Endothelial cell (in vitro differentiated cells): ENCODE data around the gene TLDC2. TPM values are rescaled to one million over a fixed set of nuclear protein-coding genes. Genes with fewer than 3 reads are reported as not detected.

Experiments used
- DNase-seq: peaks from one replicate; pipeline ENCODE4 v3.0.0; 2021; ENCODE audit warnings: low spot score
- H3K27ac Mint-ChIP-seq: one replicate; pipeline ENCODE4 v1.8.0; 2021; ENCODE audit warnings: mixed read lengths, inconsistent platforms; ENCODE audit not compliant: unreplicated experiment
- H3K27me3 Mint-ChIP-seq: one replicate; pipeline ENCODE4 v1.8.0; 2021; ENCODE audit warnings: mild to moderate bottlenecking, moderate library complexity, mixed read lengths, inconsistent platforms; ENCODE audit not compliant: unreplicated experiment
- H3K36me3 Mint-ChIP-seq: one replicate; pipeline ENCODE4 v1.8.0; 2021; ENCODE audit warnings: mild to moderate bottlenecking, low read depth, mixed read lengths, inconsistent platforms; ENCODE audit not compliant: unreplicated experiment
- H3K4me1 Mint-ChIP-seq: one replicate; pipeline ENCODE4 v1.8.0; 2021; ENCODE audit warnings: mild to moderate bottlenecking, mixed read lengths, inconsistent platforms; ENCODE audit not compliant: unreplicated experiment
- H3K4me3 Mint-ChIP-seq: one replicate; pipeline ENCODE4 v1.8.0; 2021; ENCODE audit warnings: mild to moderate bottlenecking, mixed read lengths, inconsistent platforms; ENCODE audit not compliant: unreplicated experiment
- H3K9me3 Mint-ChIP-seq: one replicate; pipeline ENCODE4 v1.8.0; 2021; ENCODE audit warnings: mixed read lengths, inconsistent platforms; ENCODE audit not compliant: unreplicated experiment
- CTCF ChIP-seq: fragments of 200-600 bp; sonication (generic); IDR thresholded peaks from one replicate; pipeline ENCODE4 v1.5.0; 2021; ENCODE audit warnings: antibody characterized with exemption; ENCODE audit not compliant: unreplicated experiment
- total RNA-seq: library from RNA; stranded (reverse); fragmentation: NEBNext Ultra II Directional; extraction: Animal tissue kit (Norgen Biotek cat#: 25700); gene quantifications from one replicate; pipeline ENCODE4 v1.2.1, GENCODE V29; 2021; ENCODE audit not compliant: unreplicated experiment

Gene TLDC2
- total RNA-seq, 1 donor from 2014 or later, result not detected

GRCh38 chr20:36885356-36885755 lies 9.4 kb downstream of the TLDC2 start:
- no peak overlapping the region for H3K27ac Mint-ChIP-seq
- peaks cover 8% of the 10 kb centered on the region for H3K36me3 Mint-ChIP-seq
- H3K27me3 Mint-ChIP-seq, result peaks cover 6% of the 10 kb centered on the region
- no peak overlapping the region for H3K4me3 Mint-ChIP-seq
- TF ChIP-seq CTCF, result no peak
- no peaks in the 10 kb centered on the region for H3K9me3 Mint-ChIP-seq
- no peak for DNase-seq
- peaks cover 3% of the 10 kb centered on the region for H3K4me1 Mint-ChIP-seq

DNA sequence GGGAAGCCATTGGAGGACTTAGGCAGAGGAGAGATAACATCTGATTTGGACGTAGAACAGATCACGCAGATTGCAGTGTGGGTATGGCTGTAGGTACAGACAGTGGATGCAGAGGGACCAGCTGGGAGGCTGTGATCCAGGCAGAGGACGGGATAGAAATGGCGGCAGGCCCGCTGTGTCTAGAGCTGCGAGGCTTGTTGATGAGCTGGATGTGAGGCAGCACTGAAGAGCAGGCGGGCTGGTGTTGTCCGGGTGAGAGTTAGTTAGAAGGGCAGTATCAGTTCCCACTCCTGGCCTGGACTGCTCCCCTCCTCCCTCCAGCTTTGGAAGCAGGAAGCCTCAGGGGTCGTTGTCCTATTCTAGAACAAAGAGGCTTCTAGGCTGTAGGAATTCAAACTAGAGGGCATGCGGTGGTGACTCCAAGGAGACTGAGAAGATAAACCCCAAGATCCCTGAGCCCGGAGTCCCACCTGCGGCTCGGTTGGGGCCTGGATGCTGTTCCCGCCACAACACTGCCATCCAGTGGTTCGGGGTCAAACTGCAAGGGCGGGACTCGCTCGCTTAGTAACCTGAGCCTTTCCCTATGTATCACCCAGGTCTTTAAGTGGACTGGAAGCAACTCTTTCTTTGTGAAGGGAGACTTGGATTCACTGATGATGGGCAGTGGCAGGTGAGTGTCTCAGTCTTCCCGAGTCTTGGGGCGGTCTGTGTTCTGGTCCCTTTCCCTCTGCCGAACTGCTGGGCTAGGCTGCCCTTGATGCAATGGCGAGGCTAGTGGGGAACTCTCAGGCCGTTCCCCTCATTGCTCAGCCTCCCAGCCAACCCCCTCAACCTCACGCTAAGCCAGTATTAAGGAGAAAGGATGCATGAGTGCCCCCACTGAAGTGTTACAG lies 11.2 kb downstream of the TLDC2 start:
- Mint-ChIP-seq H3K4me3 (no peak overlapping the region), H3K27ac (no peak overlapping the region), H3K9me3 (no peaks in the 10 kb centered on the region), H3K4me1 (peaks cover 5% of the 10 kb centered on the region), H3K36me3 (peaks cover 14% of the 10 kb centered on the region), H3K27me3 (peaks cover 6% of the 10 kb centered on the region)
- DNase-seq, result peak; percentile 88
- peak; percentile 88 for TF ChIP-seq CTCF

- no peak overlapping the region for H3K4me3 Mint-ChIP-seq
- H3K9me3 Mint-ChIP-seq, result no peaks in the 10 kb centered on the region
- H3K27ac Mint-ChIP-seq, result no peak overlapping the region
- H3K36me3 Mint-ChIP-seq, result peaks cover 18% of the 10 kb centered on the region
- H3K4me1 Mint-ChIP-seq, result peaks cover 5% of the 10 kb centered on the region
- peaks cover 6% of the 10 kb centered on the region for H3K27me3 Mint-ChIP-seq
- TF ChIP-seq CTCF, result no peak
- no peak for DNase-seq
Observed at GRCh38 chr20:36887752-36888090, 11.8 kb downstream of the TLDC2 start.

GRCh38 chr20:36888880-36889516 lies 13.1 kb downstream of the TLDC2 start:
- Mint-ChIP-seq H3K36me3 (peaks cover 18% of the 10 kb centered on the region), H3K4me1 (peaks cover 5% of the 10 kb centered on the region), H3K4me3 (no peak overlapping the region), H3K9me3 (no peaks in the 10 kb centered on the region), H3K27ac (no peak overlapping the region), H3K27me3 (peaks cover 4% of the 10 kb centered on the region)
- DNase-seq, result no peak
- no peak for TF ChIP-seq CTCF

DNA sequence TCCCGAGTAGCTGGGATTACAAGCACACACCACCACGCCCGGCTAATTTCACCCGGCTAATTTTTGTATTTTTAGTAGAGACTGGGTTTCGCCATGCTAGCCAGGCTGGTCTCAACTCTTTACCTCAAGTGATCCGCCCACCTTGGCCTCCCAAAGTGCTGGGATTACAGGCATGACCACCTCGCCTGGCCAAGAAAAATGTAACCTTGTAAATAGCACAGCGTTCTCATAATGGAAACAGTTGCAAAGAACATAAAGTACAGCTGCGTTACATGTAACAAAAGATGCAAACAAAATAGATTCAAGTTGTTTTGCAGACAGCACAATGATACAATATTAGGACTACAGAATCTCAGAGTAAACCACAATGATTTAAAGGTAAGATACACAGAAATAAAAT lies 14.6 kb downstream of the TLDC2 start:
- no peak overlapping the region for H3K4me3 Mint-ChIP-seq
- DNase-seq, result no peak
- TF ChIP-seq CTCF, result no peak
- H3K4me1 Mint-ChIP-seq, result peaks cover 5% of the 10 kb centered on the region
- H3K9me3 Mint-ChIP-seq, result no peaks in the 10 kb centered on the region
- no peak overlapping the region for H3K27ac Mint-ChIP-seq
- peaks cover 4% of the 10 kb centered on the region for H3K27me3 Mint-ChIP-seq
- H3K36me3 Mint-ChIP-seq, result peaks cover 22% of the 10 kb centered on the region
